IMR-90 (cell line): Measurements from ENCODE around the gene SH3RF3. TPM values are rescaled to one million over a fixed set of nuclear protein-coding genes. Genes with fewer than 3 reads are reported as not detected.

Experiments used
- ATAC-seq: fragments of 200-7000 bp; cut with Tn5 transposase; 2 replicates; pipeline ENCODE4 v1.9.1; 2020; ENCODE audit warnings: low read depth, mild to moderate bottlenecking, moderate library complexity
- BruUV-seq: library from RNA; stranded (reverse); fragments of 400-500 nt; replicated peaks from 2 replicates; lab custom pipeline; 2021; lab: Mats Ljungman, UMichigan
- CTCF ChIA-PET: fragments of 300-600 bp; formaldehyde crosslinking; extraction: SDS; loops from one replicate; lab custom pipeline; 2021; ENCODE audit warnings: antibody characterized with exemption; lab: Yijun Ruan, JAX
- POLR2A ChIA-PET: fragments of 300-600 bp; sonication (Branson Sonifier 250); formaldehyde crosslinking; loops from one replicate; lab custom pipeline; 2022; ENCODE audit warnings: antibody characterized with exemption; ENCODE audit not compliant: unreplicated experiment; lab: Charles Lee
- DNase-seq: peaks from one replicate; pipeline ENCODE4 v3.0.0; 2013
- H2AFZ ChIP-seq: replicated peaks from 2 replicates; pipeline ENCODE3; 2013; ENCODE audit warnings: low read length, mild to moderate bottlenecking; ENCODE audit not compliant: poor library complexity
- H2AK5ac ChIP-seq: 2 replicates; pipeline ENCODE4 v1.6.1; 2013; ENCODE audit warnings: low read depth, low read length, inconsistent platforms
- H2AK9ac ChIP-seq: replicated peaks from 2 replicates; pipeline ENCODE3; 2013; ENCODE audit warnings: mild to moderate bottlenecking, low read depth, low read length, moderate library complexity; ENCODE audit not compliant: poor library complexity
- H2BK120ac ChIP-seq: 2 replicates; pipeline ENCODE4 v1.6.1; 2013; ENCODE audit warnings: low read depth, low read length, inconsistent platforms
- H2BK15ac ChIP-seq: 3 replicates; pipeline ENCODE4 v1.6.1; 2013; ENCODE audit warnings: low read depth, low read length, inconsistent platforms
- H2BK20ac ChIP-seq: 2 replicates; pipeline ENCODE4 v1.6.1; 2013; ENCODE audit warnings: low read depth, mild to moderate bottlenecking, inconsistent platforms, low read length, moderate library complexity
- H2BK5ac ChIP-seq: 2 replicates; pipeline ENCODE4 v1.6.1; 2013; ENCODE audit warnings: mild to moderate bottlenecking, low read depth, low read length, inconsistent platforms; ENCODE audit not compliant: poor library complexity, severe bottlenecking
- H3K14ac ChIP-seq: replicated peaks from 2 replicates; pipeline ENCODE4 v1.6.1; 2013; ENCODE audit warnings: low read depth, low read length, inconsistent platforms
- H3K18ac ChIP-seq: 2 replicates; pipeline ENCODE4 v1.6.1; 2013; ENCODE audit warnings: low read depth, low read length, control low read depth
- H3K23ac ChIP-seq: 2 replicates; pipeline ENCODE4 v1.6.1; 2013; ENCODE audit warnings: low read depth, low read length, inconsistent platforms
- H3K27ac ChIP-seq: 2 replicates; pipeline ENCODE4 v1.5.1; 2013; ENCODE audit warnings: mild to moderate bottlenecking, control low read depth, low read length; ENCODE audit not compliant: insufficient read depth
- H3K27me3 ChIP-seq: 2 replicates; pipeline ENCODE4 v1.6.1; 2013; ENCODE audit warnings: low read length; ENCODE audit not compliant: control insufficient read depth, insufficient read depth
- H3K36me3 ChIP-seq: 2 replicates; pipeline ENCODE4 v1.6.1; 2013; ENCODE audit warnings: low read length, mixed read lengths; ENCODE audit not compliant: control insufficient read depth, insufficient read depth
- H3K4ac ChIP-seq: 2 replicates; pipeline ENCODE4 v1.6.1; 2013; ENCODE audit warnings: low read depth, low read length, inconsistent platforms
- H3K4me1 ChIP-seq: 2 replicates; pipeline ENCODE4 v1.6.1; 2013; ENCODE audit warnings: low read length, mixed read lengths; ENCODE audit not compliant: control insufficient read depth, insufficient read depth
- H3K4me2 ChIP-seq: 2 replicates; pipeline ENCODE4 v1.6.1; 2013; ENCODE audit warnings: low read depth, mild to moderate bottlenecking, control low read depth, low read length, moderate library complexity
- H3K4me3 ChIP-seq: 2 replicates; pipeline ENCODE4 v1.5.1; 2013; ENCODE audit warnings: low read depth, mild to moderate bottlenecking, control low read depth, low read length, moderate library complexity; ENCODE audit not compliant: insufficient read depth
- H3K56ac ChIP-seq: 2 replicates; pipeline ENCODE4 v1.6.1; 2013; ENCODE audit warnings: low read length, inconsistent platforms; ENCODE audit not compliant: insufficient read depth; ENCODE audit errors: extremely low read depth
- H3K79me1 ChIP-seq, 2 experiments: 2 replicates each; pipeline ENCODE4 v1.6.1; 2013; ENCODE audit warnings: low read length in 2 of 2, inconsistent platforms in 1 of 2, low read depth in 1 of 2
- H3K9ac ChIP-seq: 2 replicates; pipeline ENCODE4 v1.6.1; 2013; ENCODE audit warnings: low read depth, low read length, control low read depth
- H3K9me1 ChIP-seq: 2 replicates; pipeline ENCODE4 v1.6.1; 2013; ENCODE audit warnings: low read length, inconsistent platforms; ENCODE audit not compliant: insufficient read depth
- H3K9me3 ChIP-seq: 2 replicates; pipeline ENCODE4 v1.6.1; 2013; ENCODE audit warnings: low read length; ENCODE audit not compliant: control insufficient read depth, insufficient read depth
- H4K20me1 ChIP-seq: 2 replicates; pipeline ENCODE4 v1.6.1; 2013; ENCODE audit warnings: low read length, inconsistent platforms; ENCODE audit not compliant: insufficient read depth
- H4K5ac ChIP-seq: 2 replicates; pipeline ENCODE4 v1.6.1; 2013; ENCODE audit warnings: mild to moderate bottlenecking, low read depth, low read length, control low read depth
- H4K8ac ChIP-seq, 2 experiments: 2 replicates each; pipeline ENCODE4 v1.6.1; 2013; ENCODE audit warnings: low read depth in 2 of 2, low read length in 2 of 2, control low read depth in 1 of 2, inconsistent platforms in 1 of 2
- H4K91ac ChIP-seq: 2 replicates; pipeline ENCODE4 v1.6.1; 2013; ENCODE audit warnings: low read depth, low read length, inconsistent platforms; ENCODE audit not compliant: insufficient read depth
- CEBPB ChIP-seq: IDR thresholded peaks from 2 replicates; pipeline ENCODE4 v1.6.1; 2012; ENCODE audit warnings: low read depth, low read length, improper control_type of control experiment
- CHD1 ChIP-seq: IDR thresholded peaks from 2 replicates; pipeline ENCODE4 v1.6.1; 2012; ENCODE audit warnings: low read depth, low read length, improper control_type of control experiment
- FOS ChIP-seq: fragments of 150-350 bp; IDR thresholded peaks from 2 replicates; pipeline ENCODE4 v1.6.1; 2016; ENCODE audit warnings: low read depth, low read length
- MAFK ChIP-seq: IDR thresholded peaks from 2 replicates; pipeline ENCODE4 v1.6.1; 2012; ENCODE audit warnings: low read depth, low read length, improper control_type of control experiment
- NFE2L2 ChIP-seq: fragments of 150-350 bp; IDR thresholded peaks from 2 replicates; pipeline ENCODE4 v1.6.1; 2016; ENCODE audit warnings: low read depth, mild to moderate bottlenecking, low read length
- RAD21 ChIP-seq: IDR thresholded peaks from 2 replicates; pipeline ENCODE4 v1.6.1; 2012; ENCODE audit warnings: low read length, improper control_type of control experiment
- RCOR1 ChIP-seq: IDR thresholded peaks from 2 replicates; pipeline ENCODE4 v1.6.1; 2012; ENCODE audit warnings: mild to moderate bottlenecking, low read length, improper control_type of control experiment; ENCODE audit not compliant: insufficient replicate concordance
- WGBS, 2 experiments: methylation state at CpG; one replicate each; pipeline versions ENCODE4 v1.1.5 to v1.1.7; 2013; ENCODE audit warnings: missing lambda C conversion rate in 2 of 2; ENCODE audit not compliant: insufficient read length in 1 of 2; ENCODE audit errors: extremely low coverage in 2 of 2; 5-methylcytosine and 5-hydroxymethylcytosine counted together
- dilution Hi-C: fragments of 300-500 bp; cut with HindIII; formaldehyde crosslinking; loops from one replicate; pipeline ENCODE4 v1.14.3; 2018; ENCODE audit warnings: low sequenced_read_pairs; ENCODE audit not compliant: unreplicated experiment
- in situ Hi-C: fragments of 300-500 bp; cut with MboI; formaldehyde crosslinking; loops from 3 replicates; pipeline ENCODE4 v1.14.3; 2019; ENCODE audit warnings: low sequenced_read_pairs, inconsistent platforms, mixed read lengths
- intact Hi-C: fragments of 100-400 bp; cut with micrococcal nuclease; formaldehyde crosslinking; loops from 2 replicates; pipeline ENCODE4 v1.10.0; 2022
- polyA plus RNA-seq, 3 experiments: library from polyadenylated mRNA; depleted of rRNA; stranded (reverse); fragments of >200 nt; gene quantifications; 2 replicates each; pipeline ENCODE4 v1.2.3, GENCODE V29; 2012; ENCODE audit warnings: low replicate concordance in 1 of 3
- total RNA-seq: library from RNA; depleted of rRNA; stranded (reverse); fragments of >200 nt; gene quantifications from 2 replicates; pipeline ENCODE4 v1.2.3, GENCODE V29; 2012
- TF ChIP-seq, protein P1 (sequence below): conservative IDR thresholded peaks from 2 replicates; pipeline ENCODE4 v1.5.1; 2012; ENCODE audit warnings: mild to moderate bottlenecking, low read depth, low read length, improper control_type of control experiment

The SH3RF3 gene
- total and polyA plus RNA-seq, 2 of the 4 experiments (the other 2 are of a cell fraction): 3.4 to 5.3 TPM

DNA sequence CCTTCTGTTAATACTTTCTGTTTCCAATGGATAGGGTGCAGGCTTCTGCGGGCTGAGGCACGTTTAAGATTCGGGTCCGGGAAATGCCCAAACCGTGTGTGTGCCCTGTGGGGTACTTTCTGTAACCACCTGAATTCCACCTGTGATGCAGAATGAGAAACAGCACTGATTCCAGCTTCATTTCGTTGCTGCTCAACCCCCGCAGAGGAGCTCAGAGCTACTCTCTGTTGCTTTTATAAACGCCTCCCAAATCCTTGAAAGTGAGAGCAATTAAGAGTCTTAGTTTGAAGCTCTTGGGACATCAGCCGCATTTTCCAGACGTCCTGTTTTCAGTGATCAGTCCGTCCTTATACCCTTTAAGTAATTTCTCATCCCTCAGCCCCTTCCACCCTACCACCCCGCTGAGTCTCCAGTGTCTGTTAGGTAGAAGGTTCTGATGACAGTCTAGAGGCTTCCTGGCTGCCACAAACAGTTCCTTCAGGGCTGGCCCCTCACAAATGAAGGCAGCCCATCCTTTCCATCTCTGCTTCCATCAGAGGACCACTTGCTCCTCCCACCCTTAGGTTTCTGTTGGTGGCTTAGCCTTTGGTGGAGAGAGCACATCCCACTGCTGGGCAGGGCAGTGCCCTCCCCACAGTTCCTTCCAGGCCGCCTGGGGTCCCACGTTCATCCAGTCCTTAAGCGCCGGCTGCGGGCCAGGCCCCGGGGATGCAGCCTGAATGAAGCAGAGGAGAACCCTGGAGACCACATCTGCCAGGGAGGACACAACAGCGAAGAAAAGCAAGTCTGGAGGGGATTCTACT is 254.7 kb downstream of the SH3RF3 start:
- Histone ChIP-seq H2BK20ac (no peak overlapping the region), H3K27me3 (no peaks in the 10 kb centered on the region), H4K91ac (no peak overlapping the region), H3K4me3 (no peak overlapping the region), H2BK5ac (no peak overlapping the region), H4K8ac (no peak overlapping the region), H3K9me1 (peaks cover 38% of the 10 kb centered on the region), H3K18ac (no peak overlapping the region), H4K20me1 (peaks cover 70% of the 10 kb centered on the region), H2BK120ac (no peak overlapping the region), H3K9ac (no peak overlapping the region), H2BK15ac (no peak overlapping the region), H3K4ac (no peak overlapping the region), H2AK5ac (no peak overlapping the region), H3K9me3 (no peaks in the 10 kb centered on the region), H3K27ac (no peak overlapping the region), H3K56ac (no peak overlapping the region), H2AK9ac (no peak overlapping the region), H3K14ac (no peak overlapping the region), H3K4me2 (no peak overlapping the region), H4K5ac (no peak overlapping the region), H2AFZ (no peak overlapping the region), H3K79me1 (peaks cover 36 to 91% of the 10 kb centered on the region in 2 experiments), H3K36me3 (peaks cover 4% of the 10 kb centered on the region; the same call in 1 of the 2 replicates), H3K4me1 (peaks cover 25% of the 10 kb centered on the region), H3K23ac (no peak overlapping the region)
- CTCF ChIA-PET: interaction anchor here (1.1 kb wide), 1 partner anchor 126 kb away, joined by 3 read pairs; no protein-coding TSS in a partner anchor
- in situ Hi-C loops (no loop called here), intact Hi-C loops (no loop called here), dilution Hi-C loops (no loop called here)
- no TSS peak for BruUV-seq
- 90% methylated on average over 8 of the region's 19 CpGs; no CpG with 5 or more reads in 1 of the 2 experiments for WGBS, 2 experiments
- POLR2A ChIA-PET: interaction anchor here (0.5 kb wide), 1 partner anchor 255 kb away, joined by 3 read pairs; the partner anchor contains the start of gene SH3RF3
- ATAC-seq: no peak
- TF ChIP-seq, protein P1, sequence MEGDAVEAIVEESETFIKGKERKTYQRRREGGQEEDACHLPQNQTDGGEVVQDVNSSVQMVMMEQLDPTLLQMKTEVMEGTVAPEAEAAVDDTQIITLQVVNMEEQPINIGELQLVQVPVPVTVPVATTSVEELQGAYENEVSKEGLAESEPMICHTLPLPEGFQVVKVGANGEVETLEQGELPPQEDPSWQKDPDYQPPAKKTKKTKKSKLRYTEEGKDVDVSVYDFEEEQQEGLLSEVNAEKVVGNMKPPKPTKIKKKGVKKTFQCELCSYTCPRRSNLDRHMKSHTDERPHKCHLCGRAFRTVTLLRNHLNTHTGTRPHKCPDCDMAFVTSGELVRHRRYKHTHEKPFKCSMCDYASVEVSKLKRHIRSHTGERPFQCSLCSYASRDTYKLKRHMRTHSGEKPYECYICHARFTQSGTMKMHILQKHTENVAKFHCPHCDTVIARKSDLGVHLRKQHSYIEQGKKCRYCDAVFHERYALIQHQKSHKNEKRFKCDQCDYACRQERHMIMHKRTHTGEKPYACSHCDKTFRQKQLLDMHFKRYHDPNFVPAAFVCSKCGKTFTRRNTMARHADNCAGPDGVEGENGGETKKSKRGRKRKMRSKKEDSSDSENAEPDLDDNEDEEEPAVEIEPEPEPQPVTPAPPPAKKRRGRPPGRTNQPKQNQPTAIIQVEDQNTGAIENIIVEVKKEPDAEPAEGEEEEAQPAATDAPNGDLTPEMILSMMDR: no peak
- TF ChIP-seq RAD21 (no peak), MAFK (no peak), FOS (no peak), CHD1 (no peak), NFE2L2 (no peak), RCOR1 (no peak), CEBPB (no peak)
- no peak for DNase-seq
